Activated T-helper 17 cell treated with anti-CD3 and anti-CD28 coated beads, Interleukin-2, amount 50 U/mL, for 72 hours (primary cell): ENCODE results near the gene ELOVL5. TPM values are rescaled to one million over a fixed set of nuclear protein-coding genes. Genes with fewer than 3 reads are reported as not detected.

ENCODE experiments used
- ATAC-seq: fragments of 150-1000 bp; cut with Tn5 transposase; replicated peaks from 2 replicates; pipeline ENCODE4 v1.10.0; 2021; ENCODE audit warnings: mild to moderate bottlenecking, moderate library complexity
- H3K27ac Mint-ChIP-seq: one replicate; pipeline ENCODE4 v1.8.0; 2022; ENCODE audit warnings: mixed read lengths
- H3K27me3 Mint-ChIP-seq: one replicate; pipeline ENCODE4 v1.8.0; 2022; ENCODE audit warnings: mixed read lengths
- H3K36me3 Mint-ChIP-seq: one replicate; pipeline ENCODE4 v1.8.0; 2022; ENCODE audit warnings: low read depth, mild to moderate bottlenecking, mixed read lengths
- H3K4me1 Mint-ChIP-seq: one replicate; pipeline ENCODE4 v1.8.0; 2022; ENCODE audit warnings: mixed read lengths
- H3K4me3 Mint-ChIP-seq: one replicate; pipeline ENCODE4 v1.8.0; 2022; ENCODE audit warnings: mild to moderate bottlenecking, mixed read lengths
- H3K9me3 Mint-ChIP-seq: one replicate; pipeline ENCODE4 v1.8.0; 2022; ENCODE audit warnings: mixed read lengths
- total RNA-seq, 2 donors: library from RNA; stranded (reverse); gene quantifications; one replicate each; pipeline ENCODE4 v1.2.3, GENCODE V29; 2022

Gene ELOVL5
- total RNA-seq, 2 donors from 2014 or later: 91.9 to 127 TPM

DNA sequence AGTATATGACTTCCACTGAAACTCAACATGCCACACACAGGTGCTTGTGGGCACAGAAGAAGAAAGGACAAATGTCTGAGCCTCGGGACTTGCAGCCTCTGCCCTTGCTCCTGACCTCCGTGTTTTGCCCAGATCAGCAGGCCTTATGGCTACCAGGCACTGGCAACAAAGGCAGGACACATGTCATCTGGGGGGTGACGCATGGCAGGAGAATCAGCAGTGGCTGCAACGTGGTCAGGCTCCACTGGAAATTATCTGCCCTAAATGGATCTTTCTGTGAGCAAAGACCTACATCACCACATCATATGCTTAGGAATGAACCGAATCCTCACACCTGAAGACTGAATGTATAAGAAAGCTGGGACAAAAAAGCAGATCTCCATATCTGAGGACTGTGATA, 78.9 kb downstream of the ELOVL5 start:
- H3K4me3 Mint-ChIP-seq: no peak overlapping the region
- no peaks in the 10 kb centered on the region for H3K9me3 Mint-ChIP-seq
- H3K27ac Mint-ChIP-seq: no peak overlapping the region
- H3K27me3 Mint-ChIP-seq: no peaks in the 10 kb centered on the region
- H3K36me3 Mint-ChIP-seq: peaks cover 97% of the 10 kb centered on the region
- no peak for ATAC-seq
- peaks cover 5% of the 10 kb centered on the region for H3K4me1 Mint-ChIP-seq

DNA sequence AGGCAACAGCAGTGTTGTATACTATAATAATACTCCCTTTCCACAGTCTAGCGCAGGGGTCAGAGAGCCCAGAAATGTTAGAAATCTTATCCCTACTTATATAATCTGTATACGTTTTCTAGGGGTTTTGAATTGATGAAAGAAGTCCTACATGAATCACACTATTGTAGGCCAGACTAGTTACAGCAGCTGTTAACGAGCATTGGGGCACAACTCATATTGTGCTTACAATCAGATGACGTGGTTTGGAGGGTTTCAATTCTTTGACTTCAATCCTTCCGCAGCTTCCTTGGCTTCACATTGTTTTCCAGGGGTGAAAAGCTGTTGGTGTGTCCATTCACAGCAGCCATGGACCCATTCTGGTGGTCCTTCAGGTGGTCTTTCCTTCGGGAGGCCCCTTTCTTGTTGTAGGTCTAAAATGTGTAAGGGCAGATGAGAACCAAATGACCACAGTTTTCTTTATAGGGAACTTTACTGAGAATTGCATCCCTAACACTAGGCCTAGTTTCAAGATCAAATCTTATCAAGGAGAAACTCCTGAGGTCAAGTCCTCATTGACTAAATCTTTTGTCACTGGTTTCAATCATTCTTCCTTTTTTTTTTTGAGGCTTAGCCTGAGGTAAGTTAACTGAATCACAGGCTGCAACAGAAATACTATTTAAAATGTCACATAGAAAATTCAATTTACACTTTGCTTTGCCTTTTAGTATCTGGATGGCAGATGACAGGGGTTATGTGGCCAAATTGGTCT, 79.7 kb downstream of the ELOVL5 start:
- H3K36me3 Mint-ChIP-seq: peaks cover 97% of the 10 kb centered on the region
- H3K4me3 Mint-ChIP-seq: no peak overlapping the region
- peak overlapping the region; percentile 63 for H3K27ac Mint-ChIP-seq
- H3K4me1 Mint-ChIP-seq: peaks cover 5% of the 10 kb centered on the region
- no peaks in the 10 kb centered on the region for H3K9me3 Mint-ChIP-seq
- peak; percentile 88 for ATAC-seq
- H3K27me3 Mint-ChIP-seq: no peaks in the 10 kb centered on the region

DNA sequence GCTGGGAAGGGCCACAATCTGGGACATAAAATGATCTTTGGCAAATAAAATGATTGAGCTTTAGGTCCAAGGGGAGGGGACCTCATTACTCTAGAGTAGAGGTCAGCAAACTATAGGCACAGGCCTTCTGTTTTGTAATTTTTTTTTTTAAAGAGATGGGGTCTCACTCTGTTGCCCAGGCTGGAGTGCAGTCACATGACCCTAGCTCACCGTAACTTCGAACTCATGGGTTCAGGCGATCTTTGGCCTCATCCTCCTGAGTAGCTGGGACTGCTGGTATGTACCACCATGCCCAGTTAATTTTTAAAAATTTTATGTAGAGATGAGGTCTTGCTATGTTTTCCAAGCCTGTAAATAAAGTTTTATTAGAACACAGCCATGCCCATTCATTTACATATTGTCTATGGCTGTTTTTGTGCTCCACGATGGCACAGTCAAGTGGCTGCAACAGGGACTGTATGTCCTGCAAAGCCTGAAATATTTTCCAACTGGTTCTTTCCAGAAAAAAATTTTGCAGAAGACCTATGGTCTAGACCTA, 82.1 kb downstream of the ELOVL5 start:
- no peak for ATAC-seq
- H3K4me1 Mint-ChIP-seq: peaks cover 5% of the 10 kb centered on the region
- no peaks in the 10 kb centered on the region for H3K9me3 Mint-ChIP-seq
- no peak overlapping the region for H3K27ac Mint-ChIP-seq
- H3K36me3 Mint-ChIP-seq: peaks cover 94% of the 10 kb centered on the region
- no peak overlapping the region for H3K4me3 Mint-ChIP-seq
- no peaks in the 10 kb centered on the region for H3K27me3 Mint-ChIP-seq

DNA sequence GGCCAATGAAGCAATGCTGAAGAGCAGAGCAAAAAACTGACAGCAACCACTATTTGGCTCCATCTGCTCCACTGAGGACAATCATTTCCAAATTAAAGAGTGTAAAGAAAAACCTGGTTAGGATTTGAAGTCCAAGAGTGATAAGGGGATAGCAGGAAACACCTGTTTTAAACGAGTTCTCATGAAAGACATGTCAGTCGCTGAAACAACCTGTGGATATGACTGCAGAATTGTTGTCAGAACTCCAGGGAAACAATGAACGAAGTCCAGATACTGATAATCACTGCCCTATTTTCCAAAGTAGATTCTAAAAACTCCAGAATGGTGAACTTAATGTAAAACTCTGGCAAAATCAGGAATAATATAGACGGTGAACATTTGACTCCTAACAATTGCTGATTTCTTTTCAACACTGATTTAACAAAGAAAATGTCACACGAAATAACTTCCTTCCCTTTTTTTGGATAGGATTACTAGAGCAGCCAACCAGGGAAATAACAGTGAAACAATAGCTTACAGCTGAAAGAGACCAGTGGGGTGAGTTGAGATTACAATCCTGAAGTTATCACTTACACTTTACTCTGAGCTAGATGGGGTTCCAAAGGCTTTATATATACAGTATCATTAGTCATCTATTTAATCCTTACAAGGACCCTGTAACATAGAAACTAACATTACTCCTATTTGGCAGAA, 83.7 kb downstream of the ELOVL5 start:
- Mint-ChIP-seq H3K36me3 (peaks cover 94% of the 10 kb centered on the region), H3K9me3 (no peaks in the 10 kb centered on the region), H3K27me3 (no peaks in the 10 kb centered on the region), H3K4me3 (no peak overlapping the region), H3K4me1 (peaks cover 5% of the 10 kb centered on the region), H3K27ac (peak overlapping the region; percentile 29)
- no peak for ATAC-seq

DNA sequence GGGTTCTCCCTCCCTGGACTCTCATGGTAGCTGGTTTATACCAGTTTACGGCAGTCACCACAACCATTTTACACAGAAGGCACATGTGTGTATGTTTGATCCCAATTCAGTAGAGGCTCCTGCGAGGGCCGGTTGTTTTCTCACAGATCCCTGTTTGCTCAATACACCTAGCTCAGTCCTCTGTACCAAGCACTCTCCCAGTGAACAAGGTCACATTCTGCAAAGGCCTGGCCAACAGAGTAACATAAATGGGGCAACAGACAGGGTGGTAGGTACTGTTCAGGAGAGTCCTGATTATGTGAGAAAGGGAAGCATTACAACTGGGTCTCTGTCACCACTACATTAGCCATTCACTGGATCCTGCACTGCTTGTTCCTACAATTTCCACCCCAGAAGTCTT, 84.4 kb downstream of the ELOVL5 start:
- peaks cover 5% of the 10 kb centered on the region for H3K4me1 Mint-ChIP-seq
- peak overlapping the region; percentile 29 for H3K27ac Mint-ChIP-seq

DNA sequence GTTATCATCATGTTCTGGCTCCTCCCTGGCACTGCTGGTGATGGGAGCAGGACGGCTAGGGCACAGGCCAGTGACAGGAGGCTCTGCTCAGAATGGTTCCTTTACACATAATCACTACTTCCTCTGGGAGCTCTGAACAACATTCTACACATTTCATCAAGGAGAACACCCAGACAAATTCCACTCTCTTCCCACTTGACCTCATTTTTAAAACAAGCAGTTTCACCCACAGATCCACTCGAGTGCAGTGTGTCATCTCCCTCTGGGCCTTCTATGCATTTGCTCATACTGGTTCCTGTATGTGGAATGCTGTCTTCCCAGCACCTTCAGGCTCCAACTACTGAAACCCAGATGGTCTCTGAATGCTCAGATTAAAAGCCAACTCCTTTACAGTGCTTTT, 84.8 kb downstream of the ELOVL5 start:
- no peaks in the 10 kb centered on the region for H3K9me3 Mint-ChIP-seq
- H3K27ac Mint-ChIP-seq: peak overlapping the region; percentile 29
- H3K36me3 Mint-ChIP-seq: peaks cover 94% of the 10 kb centered on the region
- no peaks in the 10 kb centered on the region for H3K27me3 Mint-ChIP-seq
- no peak overlapping the region for H3K4me3 Mint-ChIP-seq
- no peak for ATAC-seq
- peaks cover 3% of the 10 kb centered on the region for H3K4me1 Mint-ChIP-seq

More for the DNA sequence above, 84.4 kb downstream of the ELOVL5 start:
- no peaks in the 10 kb centered on the region for H3K27me3 Mint-ChIP-seq
- no peak overlapping the region for H3K4me3 Mint-ChIP-seq
- peaks cover 94% of the 10 kb centered on the region for H3K36me3 Mint-ChIP-seq
- no peaks in the 10 kb centered on the region for H3K9me3 Mint-ChIP-seq
- ATAC-seq: no peak

DNA sequence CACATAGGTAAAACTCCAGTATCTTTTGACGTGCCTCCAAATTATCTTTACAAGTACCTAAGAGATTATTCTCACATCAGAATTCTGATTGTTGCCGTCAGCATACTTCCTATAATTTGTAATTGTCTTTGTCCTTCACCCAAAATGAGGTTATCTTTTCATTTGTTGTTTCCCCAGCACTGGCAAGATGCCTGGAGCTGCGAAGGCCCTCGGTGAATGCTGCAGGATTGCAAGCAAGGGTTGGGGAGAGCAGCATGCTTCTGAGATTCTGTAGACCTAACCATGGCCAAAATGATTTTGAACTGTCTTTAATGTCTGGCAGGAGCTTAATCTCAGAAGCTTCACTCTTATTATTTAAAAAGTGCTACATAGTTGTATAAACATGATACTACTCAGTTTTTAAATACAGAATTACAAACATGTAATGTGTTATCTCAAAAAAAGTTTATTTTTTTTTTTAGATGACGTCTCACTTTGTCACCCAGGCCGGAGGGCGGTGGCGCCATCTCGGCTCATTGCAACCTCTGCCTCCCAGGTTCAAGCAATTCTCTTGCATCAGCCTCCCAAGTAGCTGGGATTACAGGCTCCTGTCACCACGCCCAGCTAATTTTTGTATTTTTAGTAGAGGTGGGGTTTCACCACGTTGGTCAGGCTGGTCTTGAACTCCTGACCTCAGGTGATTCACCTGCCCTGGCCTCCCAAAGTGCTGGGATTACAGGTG, 88.7 kb downstream of the ELOVL5 start:
- Mint-ChIP-seq H3K4me3 (no peak overlapping the region), H3K4me1 (peaks cover 5% of the 10 kb centered on the region), H3K36me3 (peaks cover 80% of the 10 kb centered on the region), H3K9me3 (no peaks in the 10 kb centered on the region), H3K27ac (no peak overlapping the region), H3K27me3 (no peaks in the 10 kb centered on the region)
- ATAC-seq: no peak

DNA sequence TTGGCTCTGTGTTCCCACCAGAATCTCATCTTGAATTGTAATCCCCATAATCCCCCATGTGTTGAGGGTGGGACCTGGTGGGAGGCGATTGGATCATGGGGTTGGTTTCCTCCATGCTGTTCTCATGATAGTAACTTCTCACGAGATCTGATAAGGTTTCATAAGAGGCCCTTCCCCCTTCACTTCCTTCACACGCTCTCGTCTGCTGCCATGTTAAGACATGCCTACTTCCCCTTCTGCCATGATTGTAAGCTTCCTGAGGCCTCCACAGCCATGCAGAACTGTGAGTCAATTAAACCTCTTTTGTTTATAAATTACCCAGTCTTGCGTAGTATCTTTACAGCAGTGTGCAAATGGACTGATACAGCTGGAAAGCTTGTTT, 90.0 kb downstream of the ELOVL5 start:
- peaks cover 75% of the 10 kb centered on the region for H3K36me3 Mint-ChIP-seq
- ATAC-seq: no peak
- H3K4me3 Mint-ChIP-seq: no peak overlapping the region
- no peaks in the 10 kb centered on the region for H3K9me3 Mint-ChIP-seq
- H3K27ac Mint-ChIP-seq: peak overlapping the region; percentile 47
- H3K27me3 Mint-ChIP-seq: no peaks in the 10 kb centered on the region
- H3K4me1 Mint-ChIP-seq: peaks cover 5% of the 10 kb centered on the region

DNA sequence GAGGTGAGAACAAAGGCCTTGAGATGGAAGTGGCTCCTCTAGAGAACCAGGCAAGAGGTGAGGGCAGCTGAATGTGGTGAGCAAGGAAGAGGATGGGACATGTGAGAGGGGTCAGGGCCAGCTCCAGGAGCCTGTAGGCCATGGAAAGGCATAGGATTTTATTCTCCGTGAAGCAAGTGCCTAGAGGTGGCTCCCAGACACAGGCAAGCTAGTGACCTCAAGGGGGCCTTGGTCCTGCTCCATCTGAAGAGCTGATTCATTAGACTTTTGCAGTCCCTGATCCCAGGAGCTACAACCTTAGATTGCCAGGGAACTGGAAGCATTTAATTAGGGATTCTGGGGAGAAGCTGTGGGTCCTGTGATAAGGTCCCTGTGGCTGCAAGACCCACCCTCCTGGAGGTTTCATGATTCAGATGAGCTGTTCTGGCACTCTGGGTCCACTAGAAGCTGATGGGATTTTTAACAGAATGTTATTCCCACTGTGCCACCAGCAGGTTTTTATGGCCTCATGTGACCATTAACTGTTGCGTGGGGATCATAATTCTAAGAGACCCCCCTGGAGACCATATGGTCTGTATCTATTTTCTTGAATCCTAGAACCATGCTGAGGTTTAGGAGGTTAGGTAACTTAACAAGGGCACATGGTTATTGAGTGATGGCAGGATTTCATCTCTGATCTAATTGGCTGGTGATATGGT, 90.5 kb downstream of the ELOVL5 start:
- no peaks in the 10 kb centered on the region for H3K9me3 Mint-ChIP-seq
- H3K27me3 Mint-ChIP-seq: no peaks in the 10 kb centered on the region
- no peak for ATAC-seq
- peak overlapping the region; percentile 47 for H3K27ac Mint-ChIP-seq
- H3K4me3 Mint-ChIP-seq: no peak overlapping the region
- peaks cover 72% of the 10 kb centered on the region for H3K36me3 Mint-ChIP-seq
- peaks cover 5% of the 10 kb centered on the region for H3K4me1 Mint-ChIP-seq

DNA sequence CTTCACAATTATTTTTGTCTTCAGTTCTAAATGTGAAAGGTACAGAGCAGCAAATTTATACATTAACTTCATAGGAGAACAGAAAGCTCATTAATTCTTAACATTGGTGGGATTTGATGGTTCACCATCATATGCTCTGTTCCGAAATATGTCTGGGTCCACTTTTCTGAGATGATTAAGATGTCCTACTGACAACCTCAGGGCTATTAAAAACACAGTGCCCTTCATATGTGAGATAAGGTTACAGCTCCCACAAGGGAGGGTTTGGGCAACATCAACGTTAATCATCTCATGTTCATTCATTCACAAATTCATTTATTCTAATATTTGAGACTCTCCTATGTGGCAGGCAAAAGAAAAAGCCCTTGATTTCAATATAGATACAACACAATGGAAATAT, 91.2 kb downstream of the ELOVL5 start:
- Mint-ChIP-seq H3K4me3 (no peak overlapping the region), H3K4me1 (peaks cover 5% of the 10 kb centered on the region), H3K36me3 (peaks cover 67% of the 10 kb centered on the region), H3K9me3 (no peaks in the 10 kb centered on the region), H3K27ac (peak overlapping the region; percentile 44), H3K27me3 (no peaks in the 10 kb centered on the region)
- ATAC-seq: no peak

DNA sequence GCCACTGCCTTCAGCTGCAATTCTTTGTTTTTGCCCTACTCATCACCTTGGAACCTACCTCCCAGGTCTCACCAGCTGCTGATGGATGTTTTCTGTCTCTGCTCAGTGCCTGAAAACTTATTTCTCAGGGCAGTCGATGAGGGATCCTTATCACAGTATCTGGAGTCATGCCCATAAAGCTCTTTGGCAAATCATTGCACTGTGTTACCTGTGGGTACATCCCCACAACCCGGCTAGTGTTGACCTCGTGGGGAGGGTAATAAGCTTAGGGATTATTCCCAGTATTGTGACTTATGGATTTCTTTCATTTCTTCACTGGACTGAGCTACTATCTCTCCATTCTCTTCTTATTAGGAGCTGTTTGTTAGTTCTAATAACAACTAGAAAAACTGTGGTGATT, 91.7 kb downstream of the ELOVL5 start:
- peaks cover 61% of the 10 kb centered on the region for H3K36me3 Mint-ChIP-seq
- ATAC-seq: no peak

DNA sequence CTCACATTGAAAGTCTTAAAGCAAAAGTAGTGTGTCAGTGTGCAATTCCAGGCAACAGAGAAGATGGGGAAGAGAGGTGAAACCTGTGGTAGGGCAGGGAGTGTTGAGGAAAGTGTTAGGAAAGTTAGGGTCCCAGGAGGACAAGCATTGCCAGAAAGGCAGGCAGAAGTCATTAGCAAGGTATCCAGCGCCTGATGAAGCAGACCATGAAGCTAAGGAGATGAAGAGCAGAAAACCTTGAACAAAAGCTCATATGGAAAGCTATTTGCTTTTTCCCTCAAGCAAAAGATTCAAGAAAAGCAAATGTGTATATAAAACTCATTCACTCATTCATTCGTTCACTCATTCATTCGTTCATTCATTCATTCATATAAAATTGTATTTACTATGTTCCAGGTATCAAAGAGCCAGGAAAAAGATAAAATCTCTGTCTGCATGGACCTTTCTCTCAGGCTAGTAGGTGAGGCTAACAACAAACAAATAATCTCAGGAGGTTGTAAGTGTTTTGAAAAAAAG, 96.5 kb downstream of the ELOVL5 start:
- ATAC-seq: no peak
- Mint-ChIP-seq H3K27me3 (no peaks in the 10 kb centered on the region), H3K36me3 (peaks cover 16% of the 10 kb centered on the region), H3K9me3 (no peaks in the 10 kb centered on the region), H3K4me1 (no peaks in the 10 kb centered on the region), H3K4me3 (no peak overlapping the region), H3K27ac (peak overlapping the region; percentile 23)

More for the DNA sequence above, 91.7 kb downstream of the ELOVL5 start:
- Mint-ChIP-seq H3K4me1 (peaks cover 5% of the 10 kb centered on the region), H3K9me3 (no peaks in the 10 kb centered on the region), H3K27me3 (no peaks in the 10 kb centered on the region), H3K27ac (peak overlapping the region; percentile 44), H3K4me3 (no peak overlapping the region)

DNA sequence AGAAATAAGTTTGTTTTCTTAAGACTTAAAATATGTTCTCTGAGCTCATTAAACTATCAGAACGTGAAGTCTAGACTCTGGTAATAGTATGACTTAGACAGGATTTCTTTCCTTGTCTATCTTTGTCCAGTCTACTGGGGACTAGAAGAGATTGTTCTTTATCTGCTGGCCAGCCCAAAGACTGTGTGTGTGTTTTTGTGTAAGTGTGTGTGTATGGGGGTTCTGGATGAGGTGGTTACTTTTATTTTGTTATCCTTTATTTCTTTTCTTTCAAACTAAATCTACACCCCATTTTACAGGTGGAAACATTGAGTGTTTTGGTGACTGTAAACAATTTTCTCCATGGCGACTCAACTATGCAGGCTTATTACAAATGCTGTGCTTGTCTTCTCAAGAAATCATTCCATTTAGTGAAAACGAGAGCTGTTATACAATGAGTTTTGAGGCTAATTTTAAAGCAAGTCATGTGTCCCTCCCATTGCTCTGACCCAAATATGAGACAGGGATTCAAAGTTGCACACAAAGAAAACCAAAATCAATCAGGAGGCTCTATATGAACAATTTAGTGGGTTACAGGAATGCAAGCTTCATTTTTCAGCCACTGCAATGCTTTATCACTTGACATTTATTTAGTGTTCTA, 97.6 kb downstream of the ELOVL5 start:
- H3K4me1 Mint-ChIP-seq: no peaks in the 10 kb centered on the region
- no peaks in the 10 kb centered on the region for H3K27me3 Mint-ChIP-seq
- H3K4me3 Mint-ChIP-seq: no peak overlapping the region
- peak; percentile 18 for ATAC-seq
- H3K36me3 Mint-ChIP-seq: peaks cover 9% of the 10 kb centered on the region
- no peaks in the 10 kb centered on the region for H3K9me3 Mint-ChIP-seq
- H3K27ac Mint-ChIP-seq: peak overlapping the region; percentile 23
